SK-N-SH (cell line): Measurements from ENCODE around the gene RASGRF2. TPM values are rescaled to one million over a fixed set of nuclear protein-coding genes. Genes with fewer than 3 reads are reported as not detected.

Experiments
- CTCF ChIA-PET: fragments of 300-600, 350-600 bp; formaldehyde crosslinking; extraction: SDS; loops from one replicate; lab custom pipeline; 2021; lab: Yijun Ruan, JAX
- POLR2A ChIA-PET: fragments of 350-600 bp; sonication (Branson Sonifier 250); formaldehyde crosslinking; extraction: SDS; loops from one replicate; lab custom pipeline; 2020; ENCODE audit warnings: antibody characterized with exemption, inconsistent platforms; lab: Yijun Ruan, JAX
- DNase-seq: peaks from one replicate; pipeline ENCODE4 v3.0.0; 2012
- H2AFZ ChIP-seq: fragments of 200-600 bp; sonication (generic); 2 replicates; pipeline ENCODE4 v1.8.1; 2016; ENCODE audit warnings: antibody characterized with exemption, mild to moderate bottlenecking, low read depth
- H3F3A ChIP-seq: fragments of 200-600 bp; sonication (generic); replicated peaks from 2 replicates; pipeline ENCODE3; 2016; ENCODE audit warnings: antibody characterized with exemption, mild to moderate bottlenecking; ENCODE audit not compliant: insufficient read depth
- H3K27ac ChIP-seq, 2 experiments: fragments of 200-500 bp in 1 of 2; fragments of 200-600 bp in 1 of 2; sonication (Bioruptor generic) in 1 of 2; sonication (generic), shearing (Covaris generic) in 1 of 2; 2 replicates each; pipeline versions ENCODE4 v1.5.1 to v1.6.1; 2014 to 2016; ENCODE audit warnings: low read depth in 2 of 2, inconsistent platforms in 1 of 2, low read length in 1 of 2, mild to moderate bottlenecking in 1 of 2, mixed read lengths in 1 of 2
- H3K27me3 ChIP-seq: fragments of 200-600 bp; sonication (generic), shearing (Covaris generic); 2 replicates; pipeline ENCODE4 v1.6.1; 2016; ENCODE audit warnings: mixed run types; ENCODE audit not compliant: insufficient read depth
- H3K36me3 ChIP-seq, 2 experiments: fragments of 200-500 bp in 1 of 2; fragments of 200-600 bp in 1 of 2; sonication (Bioruptor generic) in 1 of 2; sonication (generic) in 1 of 2; replicated peaks in 1 of 2; 2 replicates each; pipeline versions ENCODE3 to v1.5.1; 2014 to 2016; ENCODE audit warnings: low read length in 1 of 2, mild to moderate bottlenecking in 1 of 2; ENCODE audit not compliant: insufficient read depth in 2 of 2, control insufficient read depth in 1 of 2
- H3K4me1 ChIP-seq, 2 experiments: fragments of 200-500 bp in 1 of 2; fragments of 200-600 bp in 1 of 2; sonication (Bioruptor generic) in 1 of 2; sonication (generic), shearing (Covaris generic) in 1 of 2; 2 replicates each; pipeline versions ENCODE4 v1.5.1 to v1.6.1; 2014 to 2016; ENCODE audit warnings: low read depth in 1 of 2, low read length in 1 of 2, mixed run types in 1 of 2; ENCODE audit not compliant: insufficient read depth in 2 of 2, control insufficient read depth in 1 of 2
- H3K4me2 ChIP-seq: fragments of 200-600 bp; sonication (generic), shearing (Covaris generic); 2 replicates; pipeline ENCODE4 v1.6.1; 2017; ENCODE audit warnings: mixed run types
- H3K4me3 ChIP-seq, 2 experiments: fragments of 200-500 bp in 1 of 2; fragments of 200-600 bp in 1 of 2; sonication (Bioruptor generic) in 1 of 2; sonication (generic), shearing (Covaris generic) in 1 of 2; 2 replicates each; pipeline versions ENCODE4 v1.5.1 to v1.8.1; 2014 to 2016; ENCODE audit warnings: low read depth in 2 of 2, inconsistent platforms in 1 of 2, low read length in 1 of 2, mild to moderate bottlenecking in 1 of 2, mixed read lengths in 1 of 2, moderate library complexity in 1 of 2
- H3K79me2 ChIP-seq: fragments of 200-600 bp; sonication (generic); 2 replicates; pipeline ENCODE4 v1.8.1; 2017; ENCODE audit warnings: mild to moderate bottlenecking; ENCODE audit not compliant: insufficient read depth
- H3K9ac ChIP-seq: fragments of 200-600 bp; sonication (generic); 2 replicates; pipeline ENCODE4 v1.6.1; 2017; ENCODE audit warnings: mixed run types
- H3K9me2 ChIP-seq: fragments of 200-600 bp; sonication (generic); 2 replicates; pipeline ENCODE4 v1.6.1; 2017; ENCODE audit warnings: mixed run types
- H3K9me3 ChIP-seq: fragments of 200-600 bp; sonication (generic); 2 replicates; pipeline ENCODE4 v1.6.1; 2017; ENCODE audit warnings: mixed run types, mild to moderate bottlenecking, moderate library complexity
- H4K20me1 ChIP-seq: fragments of 200-600 bp; sonication (generic); 2 replicates; pipeline ENCODE4 v1.6.1; 2017; ENCODE audit warnings: mild to moderate bottlenecking, mixed run types; ENCODE audit not compliant: insufficient read depth
- ELF1 ChIP-seq: IDR thresholded peaks from 2 replicates; pipeline ENCODE4 v1.4.0; 2012
- EP300 ChIP-seq, 2 experiments: IDR thresholded peaks; 2 replicates each; pipeline versions ENCODE4 v1.4.0 to v1.6.1; 2012; ENCODE audit warnings: borderline replicate concordance in 1 of 2, low read depth in 1 of 2, low read length in 1 of 2
- EZH2phosphoT487 ChIP-seq: fragments of 200-600 bp; sonication (generic); IDR thresholded peaks from 2 replicates; pipeline ENCODE4 v1.6.1; 2017; ENCODE audit warnings: low read depth, mixed run types, mild to moderate bottlenecking, antibody characterized with exemption, moderate library complexity, borderline replicate concordance
- FOXM1 ChIP-seq: IDR thresholded peaks from 2 replicates; pipeline ENCODE4 v1.4.0; 2012; ENCODE audit warnings: low read depth, mild to moderate bottlenecking
- GABPA ChIP-seq: IDR thresholded peaks from 2 replicates; pipeline ENCODE4 v1.4.0; 2012; ENCODE audit warnings: low read depth, mild to moderate bottlenecking
- GATA2 ChIP-seq: sonication (generic); formaldehyde crosslinking; IDR thresholded peaks from 2 replicates; pipeline ENCODE4 v1.5.0; 2020; ENCODE audit warnings: mild to moderate bottlenecking, missing genetic modification reagents
- IRF3 ChIP-seq: fragments of 150-350 bp; IDR thresholded peaks from 2 replicates; pipeline ENCODE4 v1.6.1; 2016; ENCODE audit warnings: mild to moderate bottlenecking, low read depth, low read length
- MAX ChIP-seq: IDR thresholded peaks from 2 replicates; pipeline ENCODE4 v1.4.0; 2012; ENCODE audit warnings: low read depth
- MXI1 ChIP-seq: IDR thresholded peaks from 2 replicates; pipeline ENCODE4 v1.6.1; 2012; ENCODE audit warnings: mild to moderate bottlenecking, low read depth, low read length, improper control_type of control experiment
- NFIC ChIP-seq: IDR thresholded peaks from 2 replicates; pipeline ENCODE4 v1.4.0; 2012; ENCODE audit warnings: borderline replicate concordance
- NRF1 ChIP-seq: IDR thresholded peaks from 2 replicates; pipeline ENCODE4 v1.6.1; 2012; ENCODE audit warnings: low read depth, mild to moderate bottlenecking, low read length
- PBX3 ChIP-seq: IDR thresholded peaks from 2 replicates; pipeline ENCODE4; 2012
- RAD21 ChIP-seq: IDR thresholded peaks from 2 replicates; pipeline ENCODE4 v1.6.1; 2012; ENCODE audit warnings: mild to moderate bottlenecking, low read length
- REST ChIP-seq: IDR thresholded peaks from 2 replicates; pipeline ENCODE4 v1.6.1; 2012; ENCODE audit warnings: mild to moderate bottlenecking, low read depth, low read length, moderate library complexity
- RFX5 ChIP-seq: IDR thresholded peaks from 2 replicates; pipeline ENCODE4 v1.6.1; 2012; ENCODE audit warnings: mild to moderate bottlenecking, improper control_type of control experiment, low read length
- SIN3A ChIP-seq: IDR thresholded peaks from 2 replicates; pipeline ENCODE4 v1.6.1; 2012; ENCODE audit warnings: low read depth, mild to moderate bottlenecking, low read length, moderate library complexity, borderline replicate concordance
- TAF1 ChIP-seq: IDR thresholded peaks from 2 replicates; pipeline ENCODE4 v1.6.1; 2012; ENCODE audit warnings: low read depth, mild to moderate bottlenecking, low read length, moderate library complexity, borderline replicate concordance
- USF2 ChIP-seq: fragments of 150-350 bp; IDR thresholded peaks from 2 replicates; pipeline ENCODE4 v1.6.1; 2017; ENCODE audit warnings: antibody characterized with exemption, low read length, low read depth, borderline replicate concordance
- ZBTB33 ChIP-seq: IDR thresholded peaks from 2 replicates; pipeline ENCODE4 v1.4.0; 2012; ENCODE audit warnings: low read depth, borderline replicate concordance
- WGBS: methylation state at CpG from one replicate; pipeline ENCODE4 v1.1.6; 2017; ENCODE audit warnings: low lambda C conversion rate; 5-methylcytosine and 5-hydroxymethylcytosine counted together
- polyA plus RNA-seq, 3 experiments: library from polyadenylated mRNA; depleted of rRNA; stranded (reverse); fragments of >200 nt; gene quantifications; 2 replicates each; pipeline ENCODE4 v1.2.3, GENCODE V29; 2012

Gene RASGRF2
- polyA plus RNA-seq, 1 of the 3 experiments (the other 2 are of a cell fraction) = under 0.01 TPM

- no peak for TF ChIP-seq GATA2
- no peak for TF ChIP-seq ZBTB33
- no peak for TF ChIP-seq NFIC
- TF ChIP-seq FOXM1 = no peak
- no peak for TF ChIP-seq RFX5
These were observed 157.4 kb downstream of the RASGRF2 start (continued) for GRCh38 chr5:81117566-81117965.

GRCh38 chr5:81121273-81121672 lies 161.1 kb downstream of the RASGRF2 start:
- peaks cover 0 to 4% of the 10 kb centered on the region in 2 experiments; a peak in 1 of 4 replicates for H3K4me1 ChIP-seq
- POLR2A ChIA-PET = no interaction called here

More at GRCh38 chr5:81121273-81121672, 161.1 kb downstream of the RASGRF2 start:
- H3K9ac ChIP-seq = no peak overlapping the region
- H4K20me1 ChIP-seq = no peaks in the 10 kb centered on the region
- H3K9me3 ChIP-seq = no peaks in the 10 kb centered on the region
- H3K4me2 ChIP-seq = no peak overlapping the region
- no peaks in the 10 kb centered on the region for H3K79me2 ChIP-seq
- H3K4me3 ChIP-seq = no peak overlapping the region
- no peak for DNase-seq
- H3F3A ChIP-seq = no peaks in the 10 kb centered on the region
- CTCF ChIA-PET = interaction anchor here (1.1 kb wide), 1 partner anchor 44 kb away, joined by 4 read pairs; no protein-coding TSS in a partner anchor
- no peak overlapping the region for H3K27ac ChIP-seq
- no peaks in the 10 kb centered on the region for H3K36me3 ChIP-seq
- WGBS = 63% methylated on average over 5 of the region's 5 CpGs
- no peak overlapping the region for H2AFZ ChIP-seq
- no peaks in the 10 kb centered on the region for H3K27me3 ChIP-seq
- TF ChIP-seq EZH2phosphoT487 = no peak
- TF ChIP-seq TAF1 = no peak
- no peak for TF ChIP-seq MAX
- no peak for TF ChIP-seq GABPA
- TF ChIP-seq RFX5 = no peak
- no peak for TF ChIP-seq ELF1
- TF ChIP-seq RAD21 = no peak
- no peak for TF ChIP-seq NRF1
- TF ChIP-seq EP300 (IDR thresholded peaks at IDR 0.05; ENCODE audit: borderline replicate concordance in 1 of 2, low read depth in 1 of 2, low read length in 1 of 2) = no peak
- TF ChIP-seq USF2 = no peak
- TF ChIP-seq IRF3 = no peak
- no peak for TF ChIP-seq MXI1
- no peak for TF ChIP-seq PBX3
- no peak for TF ChIP-seq SIN3A
- no peak for TF ChIP-seq REST
- TF ChIP-seq GATA2 = no peak
- no peaks in the 10 kb centered on the region for H3K9me2 ChIP-seq
